ENCODE results near the gene CREBBP. TPM values are rescaled to one million over a fixed set of nuclear protein-coding genes. Genes with fewer than 3 reads are reported as not detected.

Gene CREBBP
- polyA plus RNA-seq, 1 of the 3 experiments (the other 2 are of a cell fraction) = 5.7 TPM

GRCh38 chr16:3730161-3731125, 150.1 kb downstream of the CREBBP start:
- no peak overlapping the region for H3K9ac ChIP-seq
- no peak overlapping the region for H3K4me3 ChIP-seq (ENCODE audit: low read depth in 2 of 2, low read length in 1 of 2)
- no peaks in the 10 kb centered on the region for H3K4me1 ChIP-seq (ENCODE audit: control insufficient read depth in 1 of 2, insufficient read depth in 2 of 2, low read depth in 1 of 2, low read length in 1 of 2)
- H2AFZ ChIP-seq (ENCODE audit: low read depth) = no peak overlapping the region
- no peak overlapping the region for H3K27ac ChIP-seq (ENCODE audit: low read depth in 2 of 2, low read length in 1 of 2)
- WGBS (ENCODE audit: low lambda C conversion rate) = 96% methylated on average over 14 of the region's 24 CpGs
- H3F3A ChIP-seq (replicated peaks; ENCODE audit: insufficient read depth) = peaks cover 2% of the 10 kb centered on the region
- H3K79me2 ChIP-seq (ENCODE audit: insufficient read depth) = no peaks in the 10 kb centered on the region
- 0 out of 2 replicates have a peak, but pooled peaks cover 3% of the 10 kb centered on the region for H4K20me1 ChIP-seq (ENCODE audit: insufficient read depth)
- H3K36me3 ChIP-seq (replicated peaks in 1 of 2; ENCODE audit: control insufficient read depth in 1 of 2, insufficient read depth in 2 of 2, low read length in 1 of 2) = peaks cover 12 to 68% of the 10 kb centered on the region in 2 experiments
- ChIA-PET POLR2A (no interaction called here), CTCF (interaction anchor here (1.0 kb wide), 1 partner anchor 39 kb away, joined by 3 read pairs; no protein-coding TSS in a partner anchor)
- no peaks in the 10 kb centered on the region for H3K27me3 ChIP-seq (ENCODE audit: insufficient read depth)
- H3K9me2 ChIP-seq = no peaks in the 10 kb centered on the region
- H3K4me2 ChIP-seq = no peak overlapping the region
- TF ChIP-seq USF2 (IDR thresholded peaks at IDR 0.05; ENCODE audit: borderline replicate concordance, low read depth, low read length) (no peak), NRF1 (IDR thresholded peaks at IDR 0.05; ENCODE audit: low read depth, low read length) (no peak), USF1 (IDR thresholded peaks at IDR 0.05; ENCODE audit: borderline replicate concordance, low read depth) (no peak), TCF12 (IDR thresholded peaks at IDR 0.05) (no peak), REST (IDR thresholded peaks at IDR 0.05; ENCODE audit: low read depth, low read length) (no peak)
- H3K9me3 ChIP-seq = no peaks in the 10 kb centered on the region
- DNase-seq = no peak

GRCh38 chr16:3729161-3730112, 151.1 kb downstream of the CREBBP start:
- Histone ChIP-seq H3K27me3 (ENCODE audit: insufficient read depth) (no peaks in the 10 kb centered on the region), H3K4me2 (no peak overlapping the region), H3K79me2 (ENCODE audit: insufficient read depth) (no peaks in the 10 kb centered on the region), H3F3A (replicated peaks; ENCODE audit: insufficient read depth) (peaks cover 2% of the 10 kb centered on the region), H3K36me3 (replicated peaks in 1 of 2; ENCODE audit: control insufficient read depth in 1 of 2, insufficient read depth in 2 of 2, low read length in 1 of 2) (peaks cover 6 to 58% of the 10 kb centered on the region in 2 experiments), H2AFZ (ENCODE audit: low read depth) (no peak overlapping the region), H3K9me2 (no peaks in the 10 kb centered on the region), H3K4me1 (ENCODE audit: control insufficient read depth in 1 of 2, insufficient read depth in 2 of 2, low read depth in 1 of 2, low read length in 1 of 2) (no peaks in the 10 kb centered on the region), H3K9me3 (no peaks in the 10 kb centered on the region), H3K27ac (ENCODE audit: low read depth in 2 of 2, low read length in 1 of 2) (no peak overlapping the region), H3K4me3 (ENCODE audit: low read depth in 2 of 2, low read length in 1 of 2) (no peak overlapping the region), H4K20me1 (ENCODE audit: insufficient read depth) (0 out of 2 replicates have a peak, but pooled peaks cover 3% of the 10 kb centered on the region), H3K9ac (no peak overlapping the region)
- POLR2A ChIA-PET = no interaction called here
- CTCF ChIA-PET = interaction anchor here (0.5 kb wide), 1 partner anchor 30 kb away, joined by 3 read pairs; no protein-coding TSS in a partner anchor
- 92% methylated on average over 23 of the region's 49 CpGs for WGBS (ENCODE audit: low lambda C conversion rate)
- TF ChIP-seq IRF3 (IDR thresholded peaks at IDR 0.05; ENCODE audit: low read depth, low read length) = no peak
- no peak for TF ChIP-seq MEF2A (IDR thresholded peaks at IDR 0.05; ENCODE audit: borderline replicate concordance, low read depth)
- no peak for TF ChIP-seq FOXJ3 (CRISPR knock-in tag; IDR thresholded peaks at IDR 0.05)
- TF ChIP-seq YY1 (IDR thresholded peaks at IDR 0.05; ENCODE audit: low read depth) = no peak
- no peak for TF ChIP-seq TEAD4 (IDR thresholded peaks at IDR 0.05; ENCODE audit: borderline replicate concordance, insufficient read depth)
- no peak for DNase-seq
